HEK293 (cell line): Measurements from ENCODE around the gene NCKAP5.

ENCODE experiments used
- ZSCAN30 ChIP-seq: fragments of 450-650 bp; IDR thresholded peaks from 2 replicates; pipeline ENCODE4 v1.5.1; 2018; ENCODE audit warnings: missing biosample characterization, mild to moderate bottlenecking, missing genetic modification characterization, moderate library complexity
- TF ChIP-seq, protein P1 (sequence below): fragments of 450-650 bp; formaldehyde crosslinking; IDR thresholded peaks from 2 replicates; pipeline ENCODE4 v1.5.1; 2016; ENCODE audit warnings: missing biosample characterization, missing genetic modification characterization
- TF ChIP-seq, protein P2 (sequence below): fragments of 450-650 bp; formaldehyde crosslinking; IDR thresholded peaks from 2 replicates; pipeline ENCODE4 v1.5.1; 2016; ENCODE audit warnings: missing biosample characterization, missing genetic modification characterization

DNA sequence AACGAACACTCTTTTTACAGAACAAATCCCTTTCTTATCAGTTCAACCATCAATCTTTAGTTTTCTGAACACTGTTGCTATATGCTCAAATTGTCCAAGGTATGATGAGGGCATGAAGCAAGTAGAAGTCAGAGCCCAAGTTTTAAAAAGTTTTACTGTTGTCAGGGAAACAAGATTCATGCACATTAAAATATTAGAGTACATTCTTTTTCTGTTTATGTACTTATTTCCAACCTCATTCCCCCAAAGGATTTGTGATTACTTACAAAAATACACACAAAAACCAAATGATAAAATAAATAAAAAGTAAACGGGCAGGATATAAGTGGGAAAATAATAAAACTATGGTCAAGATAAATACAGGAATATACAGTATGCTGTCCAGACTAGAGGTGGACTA, 15.4 kb downstream of the NCKAP5 start:
- TF ChIP-seq, protein P1, sequence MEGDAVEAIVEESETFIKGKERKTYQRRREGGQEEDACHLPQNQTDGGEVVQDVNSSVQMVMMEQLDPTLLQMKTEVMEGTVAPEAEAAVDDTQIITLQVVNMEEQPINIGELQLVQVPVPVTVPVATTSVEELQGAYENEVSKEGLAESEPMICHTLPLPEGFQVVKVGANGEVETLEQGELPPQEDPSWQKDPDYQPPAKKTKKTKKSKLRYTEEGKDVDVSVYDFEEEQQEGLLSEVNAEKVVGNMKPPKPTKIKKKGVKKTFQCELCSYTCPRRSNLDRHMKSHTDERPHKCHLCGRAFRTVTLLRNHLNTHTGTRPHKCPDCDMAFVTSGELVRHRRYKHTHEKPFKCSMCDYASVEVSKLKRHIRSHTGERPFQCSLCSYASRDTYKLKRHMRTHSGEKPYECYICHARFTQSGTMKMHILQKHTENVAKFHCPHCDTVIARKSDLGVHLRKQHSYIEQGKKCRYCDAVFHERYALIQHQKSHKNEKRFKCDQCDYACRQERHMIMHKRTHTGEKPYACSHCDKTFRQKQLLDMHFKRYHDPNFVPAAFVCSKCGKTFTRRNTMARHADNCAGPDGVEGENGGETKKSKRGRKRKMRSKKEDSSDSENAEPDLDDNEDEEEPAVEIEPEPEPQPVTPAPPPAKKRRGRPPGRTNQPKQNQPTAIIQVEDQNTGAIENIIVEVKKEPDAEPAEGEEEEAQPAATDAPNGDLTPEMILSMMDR (tag by site-specific recombination) = no peak
- TF ChIP-seq ZSCAN30 = no peak
- TF ChIP-seq, protein P2, sequence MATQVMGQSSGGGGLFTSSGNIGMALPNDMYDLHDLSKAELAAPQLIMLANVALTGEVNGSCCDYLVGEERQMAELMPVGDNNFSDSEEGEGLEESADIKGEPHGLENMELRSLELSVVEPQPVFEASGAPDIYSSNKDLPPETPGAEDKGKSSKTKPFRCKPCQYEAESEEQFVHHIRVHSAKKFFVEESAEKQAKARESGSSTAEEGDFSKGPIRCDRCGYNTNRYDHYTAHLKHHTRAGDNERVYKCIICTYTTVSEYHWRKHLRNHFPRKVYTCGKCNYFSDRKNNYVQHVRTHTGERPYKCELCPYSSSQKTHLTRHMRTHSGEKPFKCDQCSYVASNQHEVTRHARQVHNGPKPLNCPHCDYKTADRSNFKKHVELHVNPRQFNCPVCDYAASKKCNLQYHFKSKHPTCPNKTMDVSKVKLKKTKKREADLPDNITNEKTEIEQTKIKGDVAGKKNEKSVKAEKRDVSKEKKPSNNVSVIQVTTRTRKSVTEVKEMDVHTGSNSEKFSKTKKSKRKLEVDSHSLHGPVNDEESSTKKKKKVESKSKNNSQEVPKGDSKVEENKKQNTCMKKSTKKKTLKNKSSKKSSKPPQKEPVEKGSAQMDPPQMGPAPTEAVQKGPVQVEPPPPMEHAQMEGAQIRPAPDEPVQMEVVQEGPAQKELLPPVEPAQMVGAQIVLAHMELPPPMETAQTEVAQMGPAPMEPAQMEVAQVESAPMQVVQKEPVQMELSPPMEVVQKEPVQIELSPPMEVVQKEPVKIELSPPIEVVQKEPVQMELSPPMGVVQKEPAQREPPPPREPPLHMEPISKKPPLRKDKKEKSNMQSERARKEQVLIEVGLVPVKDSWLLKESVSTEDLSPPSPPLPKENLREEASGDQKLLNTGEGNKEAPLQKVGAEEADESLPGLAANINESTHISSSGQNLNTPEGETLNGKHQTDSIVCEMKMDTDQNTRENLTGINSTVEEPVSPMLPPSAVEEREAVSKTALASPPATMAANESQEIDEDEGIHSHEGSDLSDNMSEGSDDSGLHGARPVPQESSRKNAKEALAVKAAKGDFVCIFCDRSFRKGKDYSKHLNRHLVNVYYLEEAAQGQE (tag by site-specific recombination) = no peak
